Measurements from ENCODE around the gene MLLT1.

The MLLT1 gene

GRCh38 chr19:6220385-6221191 lies 59.2 kb downstream of the MLLT1 start:
- DNase-seq = no peak

GRCh38 chr19:6219586-6220290 lies 60.0 kb downstream of the MLLT1 start:
- no peak for DNase-seq

- DNase-seq = no peak
These were observed 60.6 kb downstream of the MLLT1 start for GRCh38 chr19:6219147-6219525.

GRCh38 chr19:6218491-6219146 lies 61.2 kb downstream of the MLLT1 start:
- DNase-seq = peak; percentile 38

- no peak for DNase-seq
These were observed 61.9 kb downstream of the MLLT1 start for GRCh38 chr19:6217752-6218334.

- no peak for DNase-seq
These were observed 62.6 kb downstream of the MLLT1 start for GRCh38 chr19:6216996-6217751.

- DNase-seq = no peak
These were observed 63.4 kb downstream of the MLLT1 start for GRCh38 chr19:6216236-6216995.

- no peak for DNase-seq
These were observed 64.0 kb downstream of the MLLT1 start for GRCh38 chr19:6215701-6216235.

GRCh38 chr19:6214881-6215541 lies 64.8 kb downstream of the MLLT1 start:
- DNase-seq = no peak

- no peak for DNase-seq
These were observed 65.8 kb downstream of the MLLT1 start for GRCh38 chr19:6213696-6214641.

- no peak for DNase-seq
These were observed 66.5 kb downstream of the MLLT1 start for GRCh38 chr19:6213266-6213595.

- no peak for DNase-seq
These were observed 67.1 kb downstream of the MLLT1 start for GRCh38 chr19:6212403-6213265.

GRCh38 chr19:6211632-6212402 lies 68.0 kb downstream of the MLLT1 start:
- DNase-seq = no peak

GRCh38 chr19:6210721-6211600 lies 68.8 kb downstream of the MLLT1 start:
- DNase-seq = no peak

GRCh38 chr19:6210091-6210490 lies 69.7 kb downstream of the MLLT1 start:
- DNase-seq = no peak

- DNase-seq = no peak
These were observed 70.1 kb downstream of the MLLT1 start for GRCh38 chr19:6209680-6210079.

GRCh38 chr19:6209233-6209632 lies 70.5 kb downstream of the MLLT1 start:
- DNase-seq = no peak

All from NCI-H1694 treated with DMSO at 0.1 percent for 48 hours (cell line).